ENCODE data around the gene ST6GAL1. TPM values are rescaled to one million over a fixed set of nuclear protein-coding genes. Genes with fewer than 3 reads are reported as not detected.

Gene ST6GAL1
- polyA plus RNA-seq, 1 donor = 126 TPM

DNA sequence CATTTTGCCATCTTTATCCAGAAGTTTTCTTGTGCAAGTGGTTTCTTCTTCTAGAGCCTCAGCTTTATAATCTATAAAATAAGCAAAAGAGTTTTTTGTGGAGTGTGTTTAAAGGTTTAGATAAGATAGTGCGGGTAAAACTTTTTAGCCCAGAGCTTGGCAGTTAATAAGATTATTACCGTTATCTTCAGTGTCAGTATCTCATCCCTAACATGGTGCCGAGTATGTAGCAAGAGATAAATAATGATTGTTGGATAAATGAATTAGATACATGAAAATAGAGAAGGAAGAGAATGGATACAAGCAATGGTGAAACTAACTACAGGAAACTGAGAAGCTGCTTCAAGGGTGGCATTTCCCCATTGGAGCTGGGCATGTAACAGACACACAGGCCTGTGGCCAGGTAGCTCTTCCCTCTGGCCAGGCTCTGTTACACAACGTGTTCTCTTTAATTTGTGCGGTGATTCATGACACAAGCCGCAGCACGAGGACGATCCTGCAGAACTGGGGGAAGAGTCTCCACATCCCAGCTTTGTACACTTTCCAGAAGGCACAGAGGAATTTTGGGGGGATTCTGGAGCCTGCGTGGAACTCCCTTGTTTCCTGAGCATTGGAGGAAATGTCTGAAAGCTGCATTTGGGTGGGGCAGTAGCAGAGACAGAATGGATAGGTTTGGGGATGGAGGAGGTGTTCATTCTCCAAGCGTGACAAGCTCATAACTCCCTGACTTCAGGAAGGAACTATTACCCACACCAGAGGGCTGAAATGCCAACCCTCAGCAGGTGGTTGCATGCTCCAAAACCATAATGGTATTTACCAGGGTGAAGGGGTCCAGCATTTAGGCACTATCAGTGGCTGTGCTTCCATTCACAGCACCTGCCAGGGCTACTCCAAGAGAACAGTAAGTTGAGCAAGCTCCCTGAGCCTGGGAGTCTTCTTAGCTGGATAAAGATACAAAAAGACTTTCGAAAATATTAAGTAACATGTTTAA lies 14.2 kb upstream of the ST6GAL1 start:
- no peaks in the 10 kb centered on the region for H3K4me1 ChIP-seq (ENCODE audit: control insufficient read depth, insufficient read depth, low read length)
- 77% methylated on average over 3 of the region's 11 CpGs for WGBS (ENCODE audit: insufficient coverage, low lambda C conversion rate)

DNA sequence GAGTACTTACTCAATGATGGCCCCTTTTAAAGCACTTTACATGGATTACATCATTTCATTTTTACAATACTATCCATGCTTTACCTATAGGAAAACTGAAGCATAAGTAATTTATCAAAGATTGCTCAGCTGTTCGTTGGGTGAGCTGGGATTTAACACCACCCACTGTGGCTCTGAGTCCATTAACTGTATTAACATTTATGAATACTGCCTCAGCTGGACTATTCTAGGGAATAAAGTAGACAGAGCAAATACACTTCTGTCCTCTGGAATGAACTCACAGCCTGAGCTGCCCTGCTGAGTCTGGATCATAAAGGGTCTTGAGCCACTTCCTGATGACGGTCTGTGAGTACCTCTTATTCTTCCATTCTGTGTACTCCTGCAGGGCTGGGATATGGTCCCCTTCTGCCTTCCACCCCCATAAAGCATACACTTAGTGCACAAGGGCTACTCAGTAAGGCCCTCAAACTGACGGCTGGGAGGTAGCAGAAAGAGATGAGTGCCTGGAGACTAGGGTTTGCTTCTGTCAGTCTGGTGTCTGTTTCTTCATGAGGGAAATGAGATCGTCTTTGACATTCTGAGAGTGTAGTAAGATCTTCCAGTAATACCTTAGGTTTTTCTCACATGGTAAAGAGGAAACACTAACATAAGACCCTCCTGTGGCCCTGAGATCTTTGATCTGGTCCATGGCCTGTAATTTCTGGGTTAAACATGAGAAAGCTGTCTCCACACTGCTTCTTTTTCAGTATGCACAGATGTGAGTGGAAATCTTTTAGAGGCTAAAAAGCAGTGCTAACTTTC lies 12.6 kb upstream of the ST6GAL1 start:
- no peak for DNase-seq
- Histone ChIP-seq H3K36me3 (ENCODE audit: control insufficient read depth, insufficient read depth, low read length) (no peaks in the 10 kb centered on the region), H3K27ac (ENCODE audit: low read length) (no peak overlapping the region), H3K27me3 (ENCODE audit: control insufficient read depth, insufficient read depth, low read length) (no peaks in the 10 kb centered on the region), H3K4me1 (ENCODE audit: control insufficient read depth, insufficient read depth, low read length) (no peaks in the 10 kb centered on the region), H3K4me3 (ENCODE audit: low read length) (no peak overlapping the region), H3K9me3 (ENCODE audit: control insufficient read depth, low read depth, low read length) (no peaks in the 10 kb centered on the region)
- WGBS (ENCODE audit: insufficient coverage, low lambda C conversion rate) = 80% methylated on average over 1 of the region's 4 CpGs

More for the DNA sequence above, 14.2 kb upstream of the ST6GAL1 start:
- Histone ChIP-seq H3K36me3 (ENCODE audit: control insufficient read depth, insufficient read depth, low read length) (no peaks in the 10 kb centered on the region), H3K27ac (ENCODE audit: low read length) (no peak overlapping the region), H3K27me3 (ENCODE audit: control insufficient read depth, insufficient read depth, low read length) (no peaks in the 10 kb centered on the region), H3K4me3 (ENCODE audit: low read length) (no peak overlapping the region), H3K9me3 (ENCODE audit: control insufficient read depth, low read depth, low read length) (no peaks in the 10 kb centered on the region)
- DNase-seq = no peak

DNA sequence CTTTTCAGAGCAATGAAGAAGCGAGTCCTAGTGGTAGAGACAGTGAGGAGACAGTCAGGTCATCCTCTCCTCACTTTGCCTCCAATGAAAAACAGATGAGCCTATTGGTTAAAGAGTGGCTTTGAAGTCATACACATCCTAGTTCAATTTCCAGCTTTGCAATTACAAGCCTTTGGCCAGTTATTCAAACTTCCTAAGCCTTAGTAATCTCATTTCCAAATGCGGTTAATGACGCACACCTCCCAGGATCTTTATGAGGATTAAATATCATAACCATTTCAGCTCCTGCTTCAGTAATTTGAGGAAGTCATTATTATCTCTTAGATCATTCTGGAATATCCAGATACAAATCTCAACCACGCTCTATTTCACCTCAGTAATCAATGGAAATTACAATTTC lies 10.0 kb upstream of the ST6GAL1 start:
- Histone ChIP-seq H3K27me3 (ENCODE audit: control insufficient read depth, insufficient read depth, low read length) (no peaks in the 10 kb centered on the region), H3K4me3 (ENCODE audit: low read length) (no peak overlapping the region)
- 100% methylated on average over 2 of the region's 4 CpGs for WGBS (ENCODE audit: insufficient coverage, low lambda C conversion rate)

DNA sequence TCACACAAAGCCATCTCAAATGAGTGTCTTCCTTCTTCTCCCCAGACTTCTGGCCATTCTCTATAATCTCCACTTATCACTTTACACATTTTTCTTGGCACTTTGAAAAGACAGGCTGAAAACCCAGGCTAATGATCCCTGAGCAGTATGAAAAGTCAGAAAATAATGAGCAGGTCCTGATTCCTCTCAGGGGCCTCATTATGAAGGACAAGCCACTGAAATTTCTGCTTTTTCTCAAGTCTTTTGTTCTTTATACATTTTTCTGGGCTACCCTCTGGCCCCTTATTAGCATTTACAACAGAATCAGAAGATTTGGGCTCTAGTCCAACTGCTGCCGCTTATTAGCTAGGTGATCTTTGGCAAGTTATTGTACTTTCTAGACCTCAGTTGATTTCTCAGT lies 9.5 kb upstream of the ST6GAL1 start:
- H3K4me1 ChIP-seq (ENCODE audit: control insufficient read depth, insufficient read depth, low read length) = no peaks in the 10 kb centered on the region
- no peak overlapping the region for H3K4me3 ChIP-seq (ENCODE audit: low read length)
- no peaks in the 10 kb centered on the region for H3K36me3 ChIP-seq (ENCODE audit: control insufficient read depth, insufficient read depth, low read length)
- H3K27me3 ChIP-seq (ENCODE audit: control insufficient read depth, insufficient read depth, low read length) = no peaks in the 10 kb centered on the region
- WGBS (ENCODE audit: insufficient coverage, low lambda C conversion rate) = no CpG with 5 or more reads among the region's 1 CpG
- H3K27ac ChIP-seq (ENCODE audit: low read length) = no peak overlapping the region
- H3K9me3 ChIP-seq (ENCODE audit: control insufficient read depth, low read depth, low read length) = no peaks in the 10 kb centered on the region
- DNase-seq = no peak

More for the DNA sequence above, 10.0 kb upstream of the ST6GAL1 start:
- no peak for DNase-seq
- Histone ChIP-seq H3K4me1 (ENCODE audit: control insufficient read depth, insufficient read depth, low read length) (no peaks in the 10 kb centered on the region), H3K9me3 (ENCODE audit: control insufficient read depth, low read depth, low read length) (no peaks in the 10 kb centered on the region), H3K27ac (ENCODE audit: low read length) (no peak overlapping the region), H3K36me3 (ENCODE audit: control insufficient read depth, insufficient read depth, low read length) (no peaks in the 10 kb centered on the region)

DNA sequence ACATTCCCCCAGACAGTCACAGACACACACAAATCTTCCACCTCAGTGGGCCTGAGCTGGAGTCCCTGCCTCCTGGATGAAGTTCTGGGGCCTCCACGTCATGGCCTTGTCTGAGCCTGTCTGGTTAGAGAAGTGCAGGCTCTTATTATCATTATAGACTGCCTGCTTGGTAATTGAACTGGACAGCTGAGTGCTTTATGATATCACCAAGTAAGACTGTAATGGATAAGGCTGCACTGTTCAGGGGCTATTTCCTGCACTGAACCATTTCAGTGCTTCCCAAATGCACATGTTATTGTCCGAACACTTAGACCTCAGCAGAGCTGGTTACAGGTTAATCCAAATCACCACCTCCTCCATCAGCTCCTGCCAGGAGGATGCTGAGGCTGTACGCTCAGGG lies 8.7 kb upstream of the ST6GAL1 start:
- Histone ChIP-seq H3K4me1 (ENCODE audit: control insufficient read depth, insufficient read depth, low read length) (no peaks in the 10 kb centered on the region), H3K27me3 (ENCODE audit: control insufficient read depth, insufficient read depth, low read length) (no peaks in the 10 kb centered on the region), H3K9me3 (ENCODE audit: control insufficient read depth, low read depth, low read length) (no peaks in the 10 kb centered on the region), H3K4me3 (ENCODE audit: low read length) (no peak overlapping the region), H3K27ac (ENCODE audit: low read length) (no peak overlapping the region), H3K36me3 (ENCODE audit: control insufficient read depth, insufficient read depth, low read length) (no peaks in the 10 kb centered on the region)
- WGBS (ENCODE audit: insufficient coverage, low lambda C conversion rate) = no CpG with 5 or more reads among the region's 3 CpGs
- no peak for DNase-seq

GRCh38 chr3:186922224-186922623 lies 8.1 kb upstream of the ST6GAL1 start:
- Histone ChIP-seq H3K27ac (ENCODE audit: low read length) (no peak overlapping the region), H3K4me1 (ENCODE audit: control insufficient read depth, insufficient read depth, low read length) (no peaks in the 10 kb centered on the region), H3K27me3 (ENCODE audit: control insufficient read depth, insufficient read depth, low read length) (no peaks in the 10 kb centered on the region), H3K4me3 (ENCODE audit: low read length) (no peak overlapping the region), H3K9me3 (ENCODE audit: control insufficient read depth, low read depth, low read length) (no peaks in the 10 kb centered on the region), H3K36me3 (ENCODE audit: control insufficient read depth, insufficient read depth, low read length) (no peaks in the 10 kb centered on the region)
- WGBS (ENCODE audit: insufficient coverage, low lambda C conversion rate) = no CpG with 5 or more reads among the region's 9 CpGs
- no peak for DNase-seq

GRCh38 chr3:186922790-186923189 lies 7.5 kb upstream of the ST6GAL1 start:
- no peak overlapping the region for H3K27ac ChIP-seq (ENCODE audit: low read length)
- no peaks in the 10 kb centered on the region for H3K9me3 ChIP-seq (ENCODE audit: control insufficient read depth, low read depth, low read length)
- H3K36me3 ChIP-seq (ENCODE audit: control insufficient read depth, insufficient read depth, low read length) = no peaks in the 10 kb centered on the region
- H3K4me3 ChIP-seq (ENCODE audit: low read length) = no peak overlapping the region
- no peak for DNase-seq
- H3K4me1 ChIP-seq (ENCODE audit: control insufficient read depth, insufficient read depth, low read length) = no peaks in the 10 kb centered on the region
- H3K27me3 ChIP-seq (ENCODE audit: control insufficient read depth, insufficient read depth, low read length) = no peaks in the 10 kb centered on the region
- no CpG with 5 or more reads among the region's 5 CpGs for WGBS (ENCODE audit: insufficient coverage, low lambda C conversion rate)

- Histone ChIP-seq H3K4me3 (ENCODE audit: low read length) (no peak overlapping the region), H3K9me3 (ENCODE audit: control insufficient read depth, low read depth, low read length) (no peaks in the 10 kb centered on the region), H3K27ac (ENCODE audit: low read length) (no peak overlapping the region), H3K36me3 (ENCODE audit: control insufficient read depth, insufficient read depth, low read length) (no peaks in the 10 kb centered on the region), H3K27me3 (ENCODE audit: control insufficient read depth, insufficient read depth, low read length) (no peaks in the 10 kb centered on the region), H3K4me1 (ENCODE audit: control insufficient read depth, insufficient read depth, low read length) (no peaks in the 10 kb centered on the region)
- DNase-seq = no peak
- no CpG with 5 or more reads among the region's 3 CpGs for WGBS (ENCODE audit: insufficient coverage, low lambda C conversion rate)
These were observed 7.1 kb upstream of the ST6GAL1 start for GRCh38 chr3:186923241-186923640.

- no CpG with 5 or more reads among the region's 1 CpG for WGBS (ENCODE audit: insufficient coverage, low lambda C conversion rate)
- no peak for DNase-seq
- Histone ChIP-seq H3K27ac (ENCODE audit: low read length) (no peak overlapping the region), H3K4me1 (ENCODE audit: control insufficient read depth, insufficient read depth, low read length) (no peaks in the 10 kb centered on the region), H3K4me3 (ENCODE audit: low read length) (no peak overlapping the region), H3K27me3 (ENCODE audit: control insufficient read depth, insufficient read depth, low read length) (peaks cover 7% of the 10 kb centered on the region), H3K36me3 (ENCODE audit: control insufficient read depth, insufficient read depth, low read length) (no peaks in the 10 kb centered on the region), H3K9me3 (ENCODE audit: control insufficient read depth, low read depth, low read length) (no peaks in the 10 kb centered on the region)
These were observed 4.5 kb upstream of the ST6GAL1 start for GRCh38 chr3:186925826-186926225.

DNA sequence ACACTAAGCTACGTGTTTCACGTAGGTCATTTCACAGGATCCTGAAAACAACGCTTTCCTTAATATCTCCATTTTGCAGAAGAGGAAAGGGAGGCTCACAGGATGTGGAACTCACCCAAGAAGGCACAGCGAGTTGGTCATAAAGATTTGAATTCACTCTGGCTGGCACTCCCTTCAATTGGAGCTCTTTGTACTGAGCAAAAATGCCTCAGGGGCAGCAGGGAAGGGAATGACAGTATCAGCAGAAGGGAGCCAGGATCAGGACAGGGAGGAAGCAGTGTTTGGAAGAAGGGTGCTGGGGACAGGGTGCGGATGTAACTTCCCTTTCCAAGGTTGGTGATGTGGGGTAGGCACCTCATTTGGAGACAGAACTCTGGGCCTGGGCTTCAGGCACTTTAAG lies 1.1 kb upstream of the ST6GAL1 start:
- H3K4me3 ChIP-seq (ENCODE audit: low read length) = no peak overlapping the region
- peaks cover 7% of the 10 kb centered on the region for H3K27me3 ChIP-seq (ENCODE audit: control insufficient read depth, insufficient read depth, low read length)
- H3K9me3 ChIP-seq (ENCODE audit: control insufficient read depth, low read depth, low read length) = no peaks in the 10 kb centered on the region
- H3K36me3 ChIP-seq (ENCODE audit: control insufficient read depth, insufficient read depth, low read length) = no peaks in the 10 kb centered on the region
- no peak overlapping the region for H3K27ac ChIP-seq (ENCODE audit: low read length)
- WGBS (ENCODE audit: insufficient coverage, low lambda C conversion rate) = 100% methylated on average over 1 of the region's 5 CpGs
- H3K4me1 ChIP-seq (ENCODE audit: control insufficient read depth, insufficient read depth, low read length) = peaks cover 8% of the 10 kb centered on the region
- no peak for DNase-seq
